Measurements from ENCODE around the gene SFRP4. TPM values are rescaled to one million over a fixed set of nuclear protein-coding genes. Genes with fewer than 3 reads are reported as not detected.

Gene SFRP4
- total RNA-seq, result not detected in 2 replicates

DNA sequence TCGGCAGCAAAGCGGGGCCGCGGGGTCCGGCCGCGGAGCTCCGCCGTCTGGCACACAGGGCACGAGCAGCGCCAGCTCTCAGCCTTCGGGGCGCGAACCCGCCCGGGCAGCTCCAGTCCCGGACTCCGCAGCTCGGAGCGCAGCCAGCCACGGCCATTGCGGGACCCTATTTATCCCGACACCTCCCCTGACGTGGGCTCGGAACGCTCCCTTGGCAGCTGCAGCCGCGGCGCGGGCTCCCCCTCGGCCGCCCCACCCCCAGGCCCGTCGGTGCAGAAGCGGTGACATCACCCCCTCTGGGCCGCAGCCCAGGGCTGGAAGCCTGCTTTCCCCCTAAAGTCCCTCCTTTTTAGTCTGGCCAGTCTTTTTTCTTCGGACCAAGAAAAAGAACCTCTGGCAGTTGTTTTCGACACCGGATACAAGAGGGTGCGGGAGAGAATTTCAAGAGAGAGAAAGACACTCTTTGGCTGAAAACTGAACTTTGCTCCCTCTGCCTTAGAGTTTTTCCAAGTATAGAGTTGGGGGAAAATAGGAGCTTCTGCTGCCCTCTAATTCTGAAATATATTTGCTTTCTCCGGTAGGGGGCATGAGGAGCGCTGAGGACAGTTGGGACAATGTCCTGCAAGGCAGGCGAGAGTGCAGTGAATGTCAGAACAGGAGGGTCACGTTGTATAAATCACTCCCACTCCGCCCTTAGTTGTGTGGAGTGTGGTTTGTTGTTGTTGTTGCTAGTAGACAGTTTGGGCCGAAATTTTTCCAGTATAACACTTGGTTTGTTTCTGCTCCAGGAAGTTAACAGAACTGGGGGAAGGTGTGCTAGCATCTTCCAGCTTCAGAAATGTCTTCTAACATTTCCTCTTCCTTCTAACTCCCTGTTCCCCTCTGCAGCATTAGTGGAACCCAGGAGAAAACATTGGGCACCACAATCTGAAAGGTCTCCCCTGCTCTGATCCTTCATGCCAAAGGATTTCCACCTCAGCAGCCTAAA, at the start of gene SFRP4:
Gene SFRP4 (minus strand): TSS at position 145 of the 988 bp plus-strand sequence. CDS start 280 bp downstream, outside the sequence.

DNA sequence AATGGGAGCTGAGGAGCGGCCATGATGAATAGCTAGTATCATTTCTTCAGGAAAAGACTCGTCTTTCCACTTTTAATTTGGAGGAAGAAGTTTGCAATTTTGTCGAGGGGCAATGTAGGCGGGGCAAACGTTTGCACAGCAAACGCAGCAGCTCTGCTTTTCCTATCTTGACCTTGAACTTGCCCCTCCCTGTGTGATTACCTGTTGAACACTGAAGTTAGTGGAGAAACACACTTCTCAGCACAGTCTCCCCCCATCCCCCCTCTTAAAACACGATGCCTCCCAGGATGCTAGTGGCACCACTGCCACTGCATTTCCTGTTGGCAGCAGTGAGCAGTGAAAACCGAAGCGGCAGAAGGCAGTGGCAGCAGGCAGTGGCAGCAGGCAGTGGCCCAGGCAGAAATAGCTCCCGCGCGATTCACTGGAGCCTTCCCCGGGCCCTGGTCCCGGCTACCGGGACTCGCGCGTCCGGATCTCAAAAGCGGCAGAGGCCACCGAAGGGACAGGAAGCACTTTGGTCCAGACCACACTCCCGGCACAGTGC, 3.8 kb upstream of the SFRP4 start, which contains the start of gene EPDR1:
Gene EPDR1 (plus strand): TSS at position 336 of the 544 bp plus-strand sequence. CDS start 300 bp downstream, outside the sequence.

Other genes starting within 250 kb of the SFRP4 start
- gene GPR141, start 233.1 kb downstream of the SFRP4 start, total RNA-seq, result 0.88 TPM in 1 of 2 replicates, not detected in the other
- not detected in 2 replicates for gene NME8, start 68.2 kb downstream of the SFRP4 start, total RNA-seq
- 1.4 and 2.8 TPM in 2 replicates for gene EPDR1, start 3.8 kb upstream of the SFRP4 start, total RNA-seq